K562 (cell line): ENCODE results near the gene GTF2A1. TPM values are rescaled to one million over a fixed set of nuclear protein-coding genes. Genes with fewer than 3 reads are reported as not detected.

Experiments
- ATAC-seq: fragments of 200-7000 bp; cut with Tn5 transposase; 3 replicates; pipeline ENCODE4 v1.9.1; 2020; ENCODE audit warnings: moderate library complexity
- BruUV-seq: library from RNA; stranded (reverse); fragments of 400-500 nt; replicated peaks from 2 replicates; lab custom pipeline; 2021; lab: Mats Ljungman, UMichigan
- CTCF ChIA-PET: fragments of 300-600 bp; formaldehyde crosslinking; extraction: SDS; loops from one replicate; lab custom pipeline; 2021; ENCODE audit warnings: low intra/inter-chr PET ratio; lab: Yijun Ruan, JAX
- POLR2A ChIA-PET: fragments of 300-600, 350-650 bp; sonication (Branson Sonifier 250); formaldehyde crosslinking; extraction: SDS; loops from one replicate; lab custom pipeline; 2021; ENCODE audit warnings: antibody characterized with exemption, inconsistent platforms; lab: Yijun Ruan, JAX
- DNase-seq, 4 experiments: peaks; one replicate each; pipeline versions ENCODE4 v3.0.0 to v3.0.0-alpha.2; 2011 to 2018; ENCODE audit warnings: low spot score in 3 of 4, mixed read lengths in 3 of 4; ENCODE audit errors: extremely low read depth in 1 of 4
- FAIRE-seq: peaks from 2 replicates; lab custom pipeline; 2011; peaks lifted over from hg19 to GRCh38; lab: Jason Lieb, UNC
- H2AFZ ChIP-seq: 2 replicates; pipeline ENCODE4 v1.6.0; 2011; ENCODE audit warnings: low read depth, low read length, control low read depth, inconsistent platforms
- H3K27ac ChIP-seq: fragments of 200-600 bp; 3 replicates; pipeline ENCODE4 v1.8.0; 2011; ENCODE audit warnings: low read depth, mild to moderate bottlenecking, control low read depth, inconsistent platforms, low read length, moderate library complexity, mixed read lengths; ENCODE audit errors: extremely low read depth
- H3K27me3 ChIP-seq, 2 experiments: fragments of 300-600 bp in 1 of 2; 2 replicates in 1 of 2; 3 replicates in 1 of 2; pipeline versions ENCODE4 v1.6.0 to v1.8.0; 2011; ENCODE audit warnings: inconsistent platforms in 2 of 2, low read length in 2 of 2, mild to moderate bottlenecking in 1 of 2, mixed read lengths in 1 of 2, moderate library complexity in 1 of 2; ENCODE audit not compliant: control insufficient read depth in 2 of 2, insufficient read depth in 2 of 2
- H3K36me3 ChIP-seq: fragments of 300-600 bp; 3 replicates; pipeline ENCODE4 v1.8.0; 2011; ENCODE audit warnings: mild to moderate bottlenecking, low read length, inconsistent platforms; ENCODE audit not compliant: control insufficient read depth, insufficient read depth
- H3K4me1 ChIP-seq, 2 experiments: fragments of 200-600 bp in 1 of 2; replicated peaks in 1 of 2; 2 replicates in 1 of 2; 3 replicates in 1 of 2; pipeline versions ENCODE4 v1.5.1 to v1.8.0; 2011; ENCODE audit warnings: inconsistent platforms in 2 of 2, low read length in 2 of 2, mild to moderate bottlenecking in 1 of 2, mixed read lengths in 1 of 2, moderate library complexity in 1 of 2; ENCODE audit not compliant: control insufficient read depth in 2 of 2, insufficient read depth in 2 of 2
- H3K4me2 ChIP-seq: 2 replicates; pipeline ENCODE4 v1.6.1; 2011; ENCODE audit warnings: low read length, control low read depth, inconsistent platforms, mixed read lengths; ENCODE audit not compliant: insufficient read depth
- H3K4me3 ChIP-seq: fragments of 200-600 bp; sonication (generic), shearing (Covaris generic); 2 replicates; pipeline ENCODE4 v1.5.1; 2016; ENCODE audit warnings: control low read depth, inconsistent platforms
- H3K79me2 ChIP-seq: fragments of 200-600 bp; 3 replicates; pipeline ENCODE4 v1.8.0; 2011; ENCODE audit warnings: low read length, inconsistent platforms; ENCODE audit not compliant: control insufficient read depth, insufficient read depth
- H3K9ac ChIP-seq, 2 experiments: 2 replicates each; pipeline versions ENCODE4 v1.6.0 to v1.6.1; 2011; ENCODE audit warnings: low read depth in 2 of 2, low read length in 2 of 2, control low read depth in 1 of 2, inconsistent platforms in 1 of 2, mild to moderate bottlenecking in 1 of 2, mixed read lengths in 1 of 2; ENCODE audit not compliant: insufficient read depth in 1 of 2
- H3K9me1 ChIP-seq: one replicate; pipeline ENCODE4 v1.6.0; 2011; ENCODE audit warnings: inconsistent platforms, mild to moderate bottlenecking, low read length, moderate library complexity; ENCODE audit not compliant: control insufficient read depth, insufficient read depth
- H3K9me3 ChIP-seq: replicated peaks from 2 replicates; pipeline ENCODE4 v1.5.1; 2011; ENCODE audit warnings: low read depth, low read length, inconsistent platforms; ENCODE audit not compliant: control insufficient read depth, insufficient read depth
- H4K20me1 ChIP-seq: replicated peaks from 2 replicates; pipeline ENCODE4 v1.6.1; 2011; ENCODE audit warnings: low read length, inconsistent platforms, mixed read lengths; ENCODE audit not compliant: control insufficient read depth, insufficient read depth
- CHD4 ChIP-seq: fragments of 200-600 bp; sonication (generic); IDR thresholded peaks from 3 replicates; pipeline ENCODE4 v1.6.1; 2012; ENCODE audit warnings: low read depth, mild to moderate bottlenecking, mixed read lengths, low read length, inconsistent platforms; ENCODE audit not compliant: insufficient read depth, insufficient replicate concordance, poor library complexity, severe bottlenecking
- HMG20B ChIP-seq: fragments of 250-450 bp; sonication (Bioruptor Pico); IDR thresholded peaks from 2 replicates; pipeline ENCODE4 v1.5.0; 2021; ENCODE audit warnings: mild to moderate bottlenecking
- MAFG ChIP-seq: fragments of 450-650 bp; conservative IDR thresholded peaks from 2 replicates; pipeline ENCODE4 v1.6.1; 2016; ENCODE audit warnings: missing genetic modification characterization, missing compliant biosample characterization
- RBM22 ChIP-seq: fragments of 200-400 bp; formaldehyde crosslinking; IDR thresholded peaks from 2 replicates; pipeline ENCODE4 v1.6.1; 2018; ENCODE audit warnings: low read length, low read depth; ENCODE audit not compliant: poor library complexity, severe bottlenecking
- SAP30 ChIP-seq: fragments of 200-600 bp; sonication (generic); IDR thresholded peaks from 2 replicates; pipeline ENCODE4 v1.6.1; 2012; ENCODE audit warnings: borderline replicate concordance, low read depth, mild to moderate bottlenecking, moderate library complexity, low read length, control low read depth, inconsistent platforms; ENCODE audit not compliant: insufficient read depth, poor library complexity, severe bottlenecking
- SMAD4 ChIP-seq: fragments of 250-450 bp; sonication (Bioruptor Pico); conservative IDR thresholded peaks from 2 replicates; pipeline ENCODE4 v1.8.0; 2021; ENCODE audit warnings: inconsistent platforms, mild to moderate bottlenecking, moderate library complexity
- SMARCE1 ChIP-seq: fragments of 450-650 bp; IDR thresholded peaks from 2 replicates; pipeline ENCODE4 v1.7.1; 2016; ENCODE audit warnings: mild to moderate bottlenecking
- ZNF766 ChIP-seq: fragments of 200-800 bp; sonication (Bioruptor generic); conservative IDR thresholded peaks from 2 replicates; pipeline ENCODE4 v1.6.1; 2016; ENCODE audit warnings: missing genetic modification characterization, missing compliant biosample characterization
- WGBS: fragments of 100-300 bp; shearing (Covaris generic); methylation state at CpG from one replicate; pipeline ENCODE4 v1.1.6; 2016; ENCODE audit warnings: low coverage, mixed read lengths; ENCODE audit not compliant: insufficient coverage; ENCODE audit errors: missing lambda C conversion rate; 5-methylcytosine and 5-hydroxymethylcytosine counted together
- in situ Hi-C: fragments of 300-500 bp; cut with MboI; formaldehyde crosslinking; loops from 4 replicates; pipeline ENCODE4 v1.15.0; 2018; ENCODE audit warnings: inconsistent platforms, mixed read lengths
- intact Hi-C: fragments of 100-400 bp; cut with micrococcal nuclease; formaldehyde crosslinking; loops from 2 replicates; pipeline ENCODE4 v1.14.2; 2022
- polyA plus RNA-seq, 8 experiments: library from polyadenylated mRNA; depleted of rRNA in 4 of 8; stranded (reverse) in 5 of 8; unstranded in 3 of 8; fragments of >200 nt; fragmentation: Nextera tagmentation in 2 of 8; fragmentation: Illumina TruSeq in 1 of 8; extraction: Ambion mirVana in 2 of 8; extraction: Trizol in 1 of 8; gene quantifications; 2 replicates each; pipeline versions ENCODE4 v1.2.1 to v1.2.3, GENCODE V29; 2011 to 2014; ENCODE audit warnings: inconsistent platforms in 1 of 8, missing spikeins in 1 of 8
- total RNA-seq, 7 experiments: library from RNA; depleted of rRNA in 6 of 7; stranded (reverse); fragments of >200 nt in 6 of 7; fragmentation: Illumina TruSeq in 2 of 7; extraction: Trizol in 2 of 7; gene quantifications; 2 replicates each; pipeline versions ENCODE4 v1.2.1 to v1.2.3, GENCODE V29; 2011 to 2021; ENCODE audit warnings: low replicate concordance in 1 of 7

GTF2A1 gene
- total and polyA plus RNA-seq, 9 of the 15 experiments (the other 6 are each of a cell fraction or from before 2014, with no cell fraction given): 3.4 to 22.8 (median 14.7) TPM

- TF ChIP-seq HMG20B (CRISPR knock-in tag): no peak
- TF ChIP-seq SAP30: no peak
- peak; percentile 39; the same call in 1 of the 2 replicates for TF ChIP-seq SMARCE1
- peak; percentile 68; the same call in 1 of the 2 replicates for TF ChIP-seq ZNF766 (CRISPR knock-in tag)
- peak; percentile 55 for TF ChIP-seq MAFG
- TF ChIP-seq SMAD4 (CRISPR knock-in tag): peak; percentile 72
Observed at GRCh38 chr14:81268016-81268416, 47.3 kb upstream of the GTF2A1 start (continued).

- Histone ChIP-seq H3K4me1 (peaks cover 0 to 16% of the 10 kb centered on the region in 2 experiments; a peak in 2 of 5 replicates), H3K27me3 (no peaks in the 10 kb centered on the region), H3K4me2 (no peak overlapping the region), H3K9me1 (no peaks in the 10 kb centered on the region), H3K79me2 (no peaks in the 10 kb centered on the region), H3K4me3 (no peak overlapping the region), H3K27ac (no peak overlapping the region), H2AFZ (no peak overlapping the region), H3K36me3 (peaks cover 80% of the 10 kb centered on the region), H3K9ac (no peak overlapping the region), H3K9me3 (no peaks in the 10 kb centered on the region), H4K20me1 (no peaks in the 10 kb centered on the region)
- in situ Hi-C loops: no loop called here
- 97% methylated on average over 3 of the region's 3 CpGs for WGBS
- intact Hi-C loops: loop anchor here (5.0 to 10.0 kb wide), 2 partner anchors 48 to 311 kb away; partner anchors contain the start of gene TSHR
- BruUV-seq: no TSS peak
- DNase-seq (no peak), ATAC-seq (no peak), FAIRE-seq (no peak)
- TF ChIP-seq RBM22 (peak; percentile 51), CHD4 (no peak)
- POLR2A ChIA-PET: interaction anchor here (0.9 kb wide), 1 partner anchor 10 kb away, joined by 3 read pairs; no protein-coding TSS in a partner anchor
- CTCF ChIA-PET: no interaction called here
Observed at GRCh38 chr14:81265636-81266169, 44.9 kb upstream of the GTF2A1 start.
